ENCODE results near the gene FMO1. TPM values are rescaled to one million over a fixed set of nuclear protein-coding genes. Genes with fewer than 3 reads are reported as not detected.

Gene FMO1
- total and polyA plus RNA-seq, 7 donors = 0.03 to 0.30 (median 0.24) TPM; not detected in 3

DNA sequence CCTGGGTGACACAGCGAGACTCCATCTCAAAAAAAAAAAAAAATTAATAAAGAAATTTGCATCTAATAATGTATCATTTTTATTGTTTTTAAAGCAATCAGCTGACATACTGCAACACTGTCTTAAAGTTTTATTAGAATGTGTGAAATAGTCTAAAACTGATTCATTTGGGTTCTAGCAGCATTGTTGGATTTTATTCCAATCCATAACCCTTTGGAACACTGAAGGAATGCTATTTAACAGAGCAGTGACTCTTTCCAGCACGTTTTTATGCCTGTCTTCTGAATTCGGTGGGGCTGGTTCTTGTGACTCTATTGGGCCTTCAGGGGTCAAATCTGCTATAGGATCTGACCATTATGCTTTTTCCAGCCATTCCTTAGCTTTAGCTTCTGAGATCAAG, 47.5 kb downstream of the FMO1 start:
- Histone ChIP-seq H3K4me1 (no peaks in the 10 kb centered on the region), H3K27ac (no peak overlapping the region), H3K9me3 (peaks cover 7% of the 10 kb centered on the region), H3K4me3 (no peak overlapping the region), H3K27me3 (ENCODE audit: insufficient read depth in 3 of 3, low read length in 2 of 3) (no peaks in the 10 kb centered on the region), H3K36me3 (ENCODE audit: insufficient read depth in 1 of 2, low read depth in 1 of 2) (no peaks in the 10 kb centered on the region)
- DNase-seq (no peak), ATAC-seq (no peak)
- intact Hi-C loops (cut with DNase I) = no loop called here
- WGBS, 3 donors = 66 to 73% (median 71%) methylated on average over 3 of the region's 3 CpGs
- TF ChIP-seq CTCF (IDR thresholded peaks at IDR 0.05) = no peak

DNA sequence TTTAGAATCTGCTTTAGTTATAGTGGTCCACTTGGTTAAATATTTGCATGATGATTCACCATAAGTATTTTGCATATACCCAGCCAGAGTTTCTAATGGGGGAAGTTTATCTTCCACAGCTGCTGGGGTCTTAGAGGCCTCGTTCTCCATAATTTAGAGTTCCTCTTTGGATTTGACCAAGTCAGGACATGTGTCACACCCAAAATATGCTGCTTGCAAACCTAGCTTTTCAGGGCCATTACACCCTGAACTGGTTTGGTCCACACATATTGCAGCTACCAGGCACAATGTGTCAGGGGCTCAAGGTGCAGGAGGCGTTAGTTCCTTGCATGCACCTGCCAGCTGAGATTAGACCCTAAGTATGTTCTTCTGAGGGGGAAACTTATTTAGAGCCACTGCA, 48.6 kb downstream of the FMO1 start:
- WGBS, 3 donors = 71 to 77% (median 73%) methylated on average over 2 of the region's 2 CpGs
- no peak for ATAC-seq
- no peak for TF ChIP-seq CTCF (IDR thresholded peaks at IDR 0.05)

DNA sequence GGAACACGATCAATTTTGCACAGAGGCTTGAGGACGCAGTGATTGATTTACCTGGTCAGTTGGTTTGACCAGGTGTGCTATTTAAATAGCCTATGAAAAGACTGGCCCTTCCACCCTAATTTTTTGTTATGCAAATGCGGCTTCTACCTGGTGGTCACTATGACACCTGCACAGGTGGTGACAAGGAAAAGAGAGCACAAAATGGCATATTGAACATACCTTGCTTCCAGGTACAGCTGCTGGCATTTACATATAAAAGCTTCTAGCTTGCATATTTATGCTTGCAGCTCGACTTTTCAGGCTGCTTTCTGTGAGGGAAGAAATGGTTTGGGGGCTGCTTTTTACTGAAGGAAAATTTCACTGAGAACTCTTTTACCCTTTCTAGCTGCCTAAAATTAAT, 50.4 kb downstream of the FMO1 start:
- WGBS, 3 donors = 70 to 75% (median 75%) methylated on average over 4 of the region's 4 CpGs
- peaks cover 16% of the 10 kb centered on the region for H3K9me3 ChIP-seq
- no peak for TF ChIP-seq CTCF (IDR thresholded peaks at IDR 0.05)
- ATAC-seq (no peak), DNase-seq (no peak)
- H3K4me1 ChIP-seq = no peaks in the 10 kb centered on the region
- no peaks in the 10 kb centered on the region for H3K27me3 ChIP-seq (ENCODE audit: insufficient read depth in 3 of 3, low read length in 2 of 3)
- H3K4me3 ChIP-seq = no peak overlapping the region
- intact Hi-C loops (cut with DNase I) = no loop called here
- H3K27ac ChIP-seq = no peak overlapping the region
- no peaks in the 10 kb centered on the region for H3K36me3 ChIP-seq (ENCODE audit: insufficient read depth in 1 of 2, low read depth in 1 of 2)

More for the DNA sequence above, 48.6 kb downstream of the FMO1 start:
- Histone ChIP-seq H3K36me3 (ENCODE audit: insufficient read depth in 1 of 2, low read depth in 1 of 2) (no peaks in the 10 kb centered on the region), H3K27me3 (ENCODE audit: insufficient read depth in 3 of 3, low read length in 2 of 3) (no peaks in the 10 kb centered on the region), H3K4me3 (no peak overlapping the region), H3K4me1 (no peaks in the 10 kb centered on the region), H3K27ac (no peak overlapping the region), H3K9me3 (peaks cover 16% of the 10 kb centered on the region)
- DNase-seq = no peak
- intact Hi-C loops (cut with DNase I) = no loop called here

DNA sequence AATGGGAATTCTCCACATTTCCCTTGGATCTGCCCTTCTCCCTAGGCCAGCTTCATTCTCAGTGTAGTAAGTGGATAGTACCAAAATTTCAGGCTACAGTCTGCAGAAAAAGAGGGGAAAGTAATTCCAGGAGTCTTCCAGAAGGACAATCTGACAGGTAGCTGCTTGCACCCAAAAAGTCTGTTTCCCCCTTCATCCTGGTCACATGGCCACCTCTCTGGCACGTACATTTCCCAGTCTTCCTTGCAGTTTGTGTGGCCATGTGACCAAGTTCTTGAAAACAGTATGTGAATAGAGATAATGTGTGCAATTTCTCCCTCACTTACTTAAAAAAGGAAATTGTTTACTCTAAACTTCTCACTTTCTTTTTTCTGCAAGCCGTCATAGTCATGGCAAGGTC, 51.0 kb downstream of the FMO1 start:
- 77 to 80% (median 78%) methylated on average over 2 of the region's 2 CpGs for WGBS, 3 donors
- DNase-seq (no peak), ATAC-seq (no peak)
- Histone ChIP-seq H3K36me3 (ENCODE audit: insufficient read depth in 1 of 2, low read depth in 1 of 2) (no peaks in the 10 kb centered on the region), H3K27me3 (ENCODE audit: insufficient read depth in 3 of 3, low read length in 2 of 3) (no peaks in the 10 kb centered on the region), H3K27ac (no peak overlapping the region), H3K4me3 (no peak overlapping the region), H3K9me3 (peaks cover 16% of the 10 kb centered on the region), H3K4me1 (no peaks in the 10 kb centered on the region)
- intact Hi-C loops (cut with DNase I) = no loop called here
- TF ChIP-seq CTCF (IDR thresholded peaks at IDR 0.05) = no peak

GRCh38 chr1:171300401-171300800, 52.1 kb downstream of the FMO1 start:
- ATAC-seq (no peak), DNase-seq (no peak)
- intact Hi-C loops (cut with DNase I) = no loop called here
- no peak for TF ChIP-seq CTCF (IDR thresholded peaks at IDR 0.05)
- WGBS, 3 donors = 92 to 95% (median 92%) methylated on average over 1 of the region's 1 CpG
- no peak overlapping the region for H3K27ac ChIP-seq
- no peak overlapping the region for H3K4me3 ChIP-seq
- H3K36me3 ChIP-seq (ENCODE audit: insufficient read depth in 1 of 2, low read depth in 1 of 2) = no peaks in the 10 kb centered on the region
- H3K9me3 ChIP-seq = peaks cover 16% of the 10 kb centered on the region
- H3K4me1 ChIP-seq = no peaks in the 10 kb centered on the region
- no peaks in the 10 kb centered on the region for H3K27me3 ChIP-seq (ENCODE audit: insufficient read depth in 3 of 3, low read length in 2 of 3)
